ENCODE data around the gene PDZD7. TPM values are rescaled to one million over a fixed set of nuclear protein-coding genes. Genes with fewer than 3 reads are reported as not detected.

The PDZD7 gene
- total RNA-seq, 2 experiments from 2014 or later = 1.7 to 3.1 TPM

- ChIA-PET CTCF (interaction anchor here (1.6 kb wide), 1 partner anchor 26 kb away, joined by 4 read pairs; no protein-coding TSS in a partner anchor), POLR2A (no interaction called here)
- Mint-ChIP-seq H3K27me3 (peaks cover 81% of the 10 kb centered on the region), H3K27ac (no peak overlapping the region), H3K36me3 (ENCODE audit: low read depth) (no peaks in the 10 kb centered on the region), H3K9me3 (no peaks in the 10 kb centered on the region), H3K4me3 (no peak overlapping the region), H3K4me1 (ENCODE audit: low read depth) (no peaks in the 10 kb centered on the region)
- no peak for ATAC-seq (ENCODE audit: poor library complexity)
- Histone ChIP-seq H3K4me1 (ENCODE audit: insufficient read depth, low read length) (no peaks in the 10 kb centered on the region), H3K27me3 (ENCODE audit: control insufficient read depth in 1 of 2, insufficient read depth in 2 of 2, low read length in 2 of 2) (peaks cover 30 to 39% of the 10 kb centered on the region in 2 experiments), H3K27ac (ENCODE audit: low read depth in 1 of 2, low read length in 2 of 2) (no peak overlapping the region), H3K9me3 (ENCODE audit: control insufficient read depth in 1 of 2, insufficient read depth in 1 of 2, low read length in 2 of 2) (no peaks in the 10 kb centered on the region), H3K36me3 (ENCODE audit: insufficient read depth, low read length) (no peaks in the 10 kb centered on the region), H3K4me3 (ENCODE audit: low read length) (no peak overlapping the region)
- DNase-seq = no peak
- TF ChIP-seq CTCF (IDR thresholded peaks at IDR 0.05) = no peak
- intact Hi-C loops (cut with DNase I, micrococcal nuclease) = no loop called here
Observed at GRCh38 chr10:101075775-101076174, 44.8 kb upstream of the PDZD7 start.

- H3K9me3 ChIP-seq (ENCODE audit: control insufficient read depth in 1 of 2, insufficient read depth in 1 of 2, low read length in 2 of 2) = no peaks in the 10 kb centered on the region
- H3K9me3 Mint-ChIP-seq = no peaks in the 10 kb centered on the region
- no peak overlapping the region for H3K27ac ChIP-seq (ENCODE audit: low read depth in 1 of 2, low read length in 2 of 2)
- POLR2A ChIA-PET = no interaction called here
- no peak overlapping the region for H3K27ac Mint-ChIP-seq
- DNase-seq = no peak
- H3K27me3 ChIP-seq (ENCODE audit: control insufficient read depth in 1 of 2, insufficient read depth in 2 of 2, low read length in 2 of 2) = peaks cover 26 to 31% of the 10 kb centered on the region in 2 experiments
- ATAC-seq (ENCODE audit: poor library complexity) = no peak
- H3K4me3 ChIP-seq (ENCODE audit: low read length) = no peak overlapping the region
- H3K4me1 Mint-ChIP-seq (ENCODE audit: low read depth) = no peaks in the 10 kb centered on the region
- intact Hi-C loops (cut with DNase I, micrococcal nuclease) = no loop called here
- no peak overlapping the region for H3K4me3 Mint-ChIP-seq
- CTCF ChIA-PET = no interaction called here
- H3K27me3 Mint-ChIP-seq = peaks cover 67% of the 10 kb centered on the region
- no peaks in the 10 kb centered on the region for H3K36me3 Mint-ChIP-seq (ENCODE audit: low read depth)
- H3K4me1 ChIP-seq (ENCODE audit: insufficient read depth, low read length) = no peaks in the 10 kb centered on the region
- H3K36me3 ChIP-seq (ENCODE audit: insufficient read depth, low read length) = no peaks in the 10 kb centered on the region
- TF ChIP-seq CTCF (IDR thresholded peaks at IDR 0.05) = no peak
Observed at GRCh38 chr10:101073631-101074030, 42.7 kb upstream of the PDZD7 start.

DNA sequence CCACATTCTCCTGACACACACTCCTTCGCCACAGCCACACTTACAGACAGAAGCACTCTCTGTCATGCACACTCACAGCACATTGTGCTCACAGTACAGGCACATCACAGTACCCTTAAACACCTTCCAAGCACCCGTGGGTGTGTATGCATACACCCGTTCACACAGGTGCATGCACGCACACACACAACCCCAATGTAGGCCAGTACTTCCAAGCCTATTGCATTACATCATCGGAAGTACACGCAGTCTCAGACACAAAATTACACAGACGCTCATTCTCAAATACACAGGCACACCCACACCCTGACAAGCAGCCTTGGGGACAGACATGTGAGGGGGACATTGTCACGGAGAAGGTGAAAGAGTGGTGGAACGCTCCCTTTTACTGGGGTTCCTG is 42.0 kb upstream of the PDZD7 start:
- CTCF ChIA-PET = no interaction called here

More for the DNA sequence above, 42.0 kb upstream of the PDZD7 start:
- Histone ChIP-seq H3K4me1 (ENCODE audit: insufficient read depth, low read length) (no peaks in the 10 kb centered on the region), H3K36me3 (ENCODE audit: insufficient read depth, low read length) (no peaks in the 10 kb centered on the region), H3K4me3 (ENCODE audit: low read length) (no peak overlapping the region), H3K27me3 (ENCODE audit: control insufficient read depth in 1 of 2, insufficient read depth in 2 of 2, low read length in 2 of 2) (peaks cover 26 to 31% of the 10 kb centered on the region in 2 experiments), H3K27ac (ENCODE audit: low read depth in 1 of 2, low read length in 2 of 2) (no peak overlapping the region), H3K9me3 (ENCODE audit: control insufficient read depth in 1 of 2, insufficient read depth in 1 of 2, low read length in 2 of 2) (no peaks in the 10 kb centered on the region)
- Mint-ChIP-seq H3K27me3 (peaks cover 63% of the 10 kb centered on the region), H3K9me3 (no peaks in the 10 kb centered on the region), H3K4me1 (ENCODE audit: low read depth) (peaks cover 1% of the 10 kb centered on the region), H3K27ac (no peak overlapping the region), H3K36me3 (ENCODE audit: low read depth) (no peaks in the 10 kb centered on the region), H3K4me3 (no peak overlapping the region)
- intact Hi-C loops (cut with DNase I, micrococcal nuclease) = no loop called here
- TF ChIP-seq CTCF (IDR thresholded peaks at IDR 0.05) = no peak
- DNase-seq = no peak
- POLR2A ChIA-PET = no interaction called here
- no peak for ATAC-seq (ENCODE audit: poor library complexity)

Measured in CD4-positive, alpha-beta T cell (primary cell).